Peyer's patch (tissue), 4 donors: Measurements from ENCODE around the gene CLCNKB.

ENCODE experiments used
- POLR2A ChIP-seq, 2 donors: fragments of 450-650 bp; IDR thresholded peaks; one replicate each; pipeline ENCODE4 v1.5.1; 2017; ENCODE audit warnings: antibody characterized with exemption in 2 of 2, mild to moderate bottlenecking in 2 of 2, moderate library complexity in 2 of 2
- TF ChIP-seq, protein P1 (sequence below), 6 experiments: fragments of 450-650 bp in 4 of 6; fragments of 200-600 bp in 2 of 6; sonication (generic) in 1 of 6; IDR thresholded peaks; one replicate each; pipeline ENCODE4 v1.5.1; 2017 to 2019; ENCODE audit warnings: antibody characterized with exemption in 6 of 6, mild to moderate bottlenecking in 3 of 6, moderate library complexity in 1 of 6

DNA sequence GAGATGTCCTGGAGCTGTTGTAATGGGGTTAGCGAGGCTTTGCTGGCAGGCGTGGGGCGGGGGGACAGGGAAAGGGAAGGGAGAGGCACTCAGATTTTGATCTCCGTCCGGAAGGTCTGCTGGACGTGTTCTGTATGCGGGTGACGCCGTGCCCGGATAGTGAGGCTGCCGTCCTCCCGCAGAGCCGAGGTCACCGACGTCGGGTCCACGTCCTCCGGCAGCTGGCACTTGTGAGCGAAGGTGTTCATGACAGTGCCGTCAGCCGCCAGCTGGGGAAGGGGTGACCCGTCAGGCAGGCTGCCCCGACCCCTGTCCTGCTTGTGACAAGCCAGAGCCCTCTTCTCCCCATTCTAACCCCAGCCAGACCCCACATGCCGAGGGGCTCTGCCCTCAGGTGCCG is 28.1 kb upstream of the CLCNKB start:
- TF ChIP-seq, protein P1, sequence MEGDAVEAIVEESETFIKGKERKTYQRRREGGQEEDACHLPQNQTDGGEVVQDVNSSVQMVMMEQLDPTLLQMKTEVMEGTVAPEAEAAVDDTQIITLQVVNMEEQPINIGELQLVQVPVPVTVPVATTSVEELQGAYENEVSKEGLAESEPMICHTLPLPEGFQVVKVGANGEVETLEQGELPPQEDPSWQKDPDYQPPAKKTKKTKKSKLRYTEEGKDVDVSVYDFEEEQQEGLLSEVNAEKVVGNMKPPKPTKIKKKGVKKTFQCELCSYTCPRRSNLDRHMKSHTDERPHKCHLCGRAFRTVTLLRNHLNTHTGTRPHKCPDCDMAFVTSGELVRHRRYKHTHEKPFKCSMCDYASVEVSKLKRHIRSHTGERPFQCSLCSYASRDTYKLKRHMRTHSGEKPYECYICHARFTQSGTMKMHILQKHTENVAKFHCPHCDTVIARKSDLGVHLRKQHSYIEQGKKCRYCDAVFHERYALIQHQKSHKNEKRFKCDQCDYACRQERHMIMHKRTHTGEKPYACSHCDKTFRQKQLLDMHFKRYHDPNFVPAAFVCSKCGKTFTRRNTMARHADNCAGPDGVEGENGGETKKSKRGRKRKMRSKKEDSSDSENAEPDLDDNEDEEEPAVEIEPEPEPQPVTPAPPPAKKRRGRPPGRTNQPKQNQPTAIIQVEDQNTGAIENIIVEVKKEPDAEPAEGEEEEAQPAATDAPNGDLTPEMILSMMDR (IDR thresholded peaks at IDR 0.05), result no peak
- no peak for TF ChIP-seq POLR2A (IDR thresholded peaks at IDR 0.05)
